ENCODE measurements around the gene PLCB3. TPM values are rescaled to one million over a fixed set of nuclear protein-coding genes. Genes with fewer than 3 reads are reported as not detected.
A peak's percentile ranks its signal among the peaks of the same experiment; 100 is the strongest.
"Not testable (repeated sequence)": the region's sequence is repeated elsewhere in the genome, so short reads cannot be mapped to it uniquely, and the experiment has no call there.

The PLCB3 gene
- total RNA-seq, 2 experiments from 2014 or later: 4.4 to 4.7 TPM

DNA sequence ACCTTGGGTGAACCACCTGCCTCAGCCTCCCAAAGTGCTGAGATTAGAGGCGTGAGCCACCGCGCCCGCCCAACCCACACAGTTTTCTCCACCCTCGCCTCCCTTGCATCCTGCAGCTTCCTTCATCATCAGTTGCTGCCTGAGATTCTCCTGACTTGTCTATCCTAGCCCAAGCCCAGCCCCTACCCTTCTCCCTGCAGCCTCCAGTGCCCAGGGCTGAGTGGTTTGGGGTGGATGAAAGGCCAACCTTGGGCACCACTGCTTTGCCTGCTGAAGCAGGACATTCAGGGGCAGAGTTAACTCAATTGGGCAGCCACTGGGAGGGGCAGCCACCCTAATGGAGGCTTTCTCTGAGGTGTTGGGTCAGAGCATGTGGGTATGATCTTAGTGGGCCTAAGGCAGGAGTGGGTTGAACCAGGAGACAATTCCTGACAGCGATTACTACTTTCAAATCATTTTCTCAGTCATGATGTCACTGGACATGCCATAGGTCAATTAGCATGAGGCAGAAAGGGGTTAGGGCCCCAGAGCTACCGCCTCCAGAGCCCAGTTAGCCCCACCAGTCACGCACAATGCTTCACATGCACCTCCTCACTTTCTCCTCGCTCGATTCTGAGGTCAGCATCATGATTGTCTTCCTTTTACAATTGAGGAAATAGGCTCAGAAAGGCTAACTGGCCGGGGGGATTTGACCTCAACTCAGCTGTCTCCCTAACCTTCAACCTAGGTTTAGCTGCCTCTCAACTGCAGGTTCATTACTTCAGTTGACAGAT lies 11.5 kb upstream of the PLCB3 start:
- H3K4me3 Mint-ChIP-seq: peak overlapping the region; percentile 92
- peaks cover 23% of the 10 kb centered on the region for H3K36me3 Mint-ChIP-seq (ENCODE audit: low read depth)
- H3K27me3 Mint-ChIP-seq (ENCODE audit: low read depth): no peaks in the 10 kb centered on the region
- no peaks in the 10 kb centered on the region for H3K9me3 Mint-ChIP-seq
- H3K4me1 Mint-ChIP-seq (ENCODE audit: low read depth): peaks cover 37% of the 10 kb centered on the region
- DNase-seq: peak; percentile 40
- CTCF ChIA-PET: interaction anchor here (2.7 kb wide), 1 partner anchor 61 kb away, joined by 6 read pairs; the partner anchor contains the start of gene CATSPERZ
- peak overlapping the region; percentile 98 for H3K27ac Mint-ChIP-seq
- intact Hi-C loops (cut with micrococcal nuclease): loop anchor here (2.0 to 10.0 kb wide), 4 partner anchors 45 to 845 kb away; partner anchors contain the start of genes BAD, CDCA5, EHD1 and GPR137

DNA sequence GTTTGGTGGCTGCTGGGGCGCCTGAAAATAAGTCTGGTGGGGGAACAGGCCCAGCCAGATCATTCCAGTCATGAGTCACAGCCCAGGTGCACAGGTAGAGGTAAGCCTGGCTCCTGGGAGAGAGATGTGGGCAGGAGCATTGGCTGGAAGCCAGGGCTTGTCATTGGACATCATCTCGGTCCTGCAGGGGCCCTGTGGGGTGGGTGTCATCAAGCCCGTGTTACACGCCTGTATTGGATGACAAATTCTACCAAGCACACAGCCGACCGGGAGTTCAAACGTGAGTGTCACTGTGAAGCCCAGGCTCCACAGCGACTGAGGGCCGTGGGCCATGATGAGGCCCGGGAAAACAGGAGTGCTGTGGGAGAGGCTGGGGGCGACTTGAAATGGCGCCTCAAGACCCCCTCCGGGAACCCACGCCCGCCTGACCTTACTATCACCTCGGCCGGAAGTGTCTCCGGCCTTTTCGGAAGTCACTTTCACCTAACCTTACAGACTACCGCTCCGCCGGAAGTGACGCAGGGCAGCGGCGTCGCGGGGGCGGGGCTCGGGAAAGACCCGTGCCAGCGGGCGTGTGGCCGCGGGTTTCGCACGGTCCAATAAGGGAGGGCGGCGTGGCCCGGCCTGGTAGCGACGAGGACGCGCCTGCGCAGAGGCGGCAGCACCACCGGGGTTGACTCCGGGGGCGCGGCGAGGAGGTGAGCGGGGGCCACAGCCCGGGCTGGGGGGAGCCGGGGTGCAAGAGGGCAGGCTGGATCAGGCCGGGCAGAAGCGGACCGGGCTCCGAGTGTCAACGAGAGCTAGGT lies 10.7 kb upstream of the PLCB3 start, which contains the start of gene FKBP2:
Gene FKBP2, plus strand, starts transcription at position 661 of the 806 bp plus-strand sequence. CDS start 1,293 bp downstream, outside the sequence.
- Mint-ChIP-seq H3K27ac (peak within 1 kb of the TSS; percentile 98), H3K4me3 (peak within 1 kb of the TSS; percentile 92), H3K9me3 (no peaks in the 10 kb centered on the region), H3K36me3 (ENCODE audit: low read depth) (peaks cover 22% of the 10 kb centered on the region), H3K27me3 (ENCODE audit: low read depth) (no peaks in the 10 kb centered on the region), H3K4me1 (ENCODE audit: low read depth) (peaks cover 35% of the 10 kb centered on the region)
- intact Hi-C loops (cut with micrococcal nuclease): loop anchor here (1.0 to 10.0 kb wide), 11 partner anchors 10 to 844 kb away; partner anchors contain the start of genes BAD, CDCA5, DNAJC4 and EHD1
- peak; percentile 97 for DNase-seq
- CTCF ChIA-PET: interaction anchor here (0.9 to 1.4 kb wide), 3 partner anchors 33 to 77 kb away, joined by 4 to 7 read pairs (median 4); partner anchors contain the start of gene PRDX5

DNA sequence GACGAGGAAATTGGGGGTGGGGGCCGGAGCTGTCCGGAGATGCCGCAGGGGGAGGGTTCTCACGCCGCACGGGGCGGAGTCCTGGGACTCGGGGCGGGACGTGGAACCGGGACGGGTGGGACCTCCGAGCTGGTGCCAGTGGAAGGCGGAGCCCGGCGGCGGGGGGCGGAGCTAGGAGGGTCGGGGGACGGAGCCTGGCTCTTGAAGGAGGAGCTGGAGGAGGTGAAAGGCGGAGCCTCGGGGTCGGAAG lies 10.2 kb upstream of the PLCB3 start:
- Mint-ChIP-seq H3K27me3 (ENCODE audit: low read depth) (no peaks in the 10 kb centered on the region), H3K36me3 (ENCODE audit: low read depth) (peaks cover 22% of the 10 kb centered on the region), H3K4me3 (peak overlapping the region; percentile 92), H3K27ac (peak overlapping the region; percentile 98), H3K4me1 (ENCODE audit: low read depth) (peaks cover 33% of the 10 kb centered on the region), H3K9me3 (no peaks in the 10 kb centered on the region)
- peak; percentile 100 for DNase-seq
- intact Hi-C loops (cut with micrococcal nuclease): loop anchor here (1.0 to 10.0 kb wide), 11 partner anchors 11 to 844 kb away; partner anchors contain the start of genes BAD, CDCA5, DNAJC4 and EHD1
- CTCF ChIA-PET: interaction anchor here (0.9 to 1.4 kb wide), 3 partner anchors 34 to 77 kb away, joined by 4 to 7 read pairs (median 4); partner anchors contain the start of gene PRDX5

DNA sequence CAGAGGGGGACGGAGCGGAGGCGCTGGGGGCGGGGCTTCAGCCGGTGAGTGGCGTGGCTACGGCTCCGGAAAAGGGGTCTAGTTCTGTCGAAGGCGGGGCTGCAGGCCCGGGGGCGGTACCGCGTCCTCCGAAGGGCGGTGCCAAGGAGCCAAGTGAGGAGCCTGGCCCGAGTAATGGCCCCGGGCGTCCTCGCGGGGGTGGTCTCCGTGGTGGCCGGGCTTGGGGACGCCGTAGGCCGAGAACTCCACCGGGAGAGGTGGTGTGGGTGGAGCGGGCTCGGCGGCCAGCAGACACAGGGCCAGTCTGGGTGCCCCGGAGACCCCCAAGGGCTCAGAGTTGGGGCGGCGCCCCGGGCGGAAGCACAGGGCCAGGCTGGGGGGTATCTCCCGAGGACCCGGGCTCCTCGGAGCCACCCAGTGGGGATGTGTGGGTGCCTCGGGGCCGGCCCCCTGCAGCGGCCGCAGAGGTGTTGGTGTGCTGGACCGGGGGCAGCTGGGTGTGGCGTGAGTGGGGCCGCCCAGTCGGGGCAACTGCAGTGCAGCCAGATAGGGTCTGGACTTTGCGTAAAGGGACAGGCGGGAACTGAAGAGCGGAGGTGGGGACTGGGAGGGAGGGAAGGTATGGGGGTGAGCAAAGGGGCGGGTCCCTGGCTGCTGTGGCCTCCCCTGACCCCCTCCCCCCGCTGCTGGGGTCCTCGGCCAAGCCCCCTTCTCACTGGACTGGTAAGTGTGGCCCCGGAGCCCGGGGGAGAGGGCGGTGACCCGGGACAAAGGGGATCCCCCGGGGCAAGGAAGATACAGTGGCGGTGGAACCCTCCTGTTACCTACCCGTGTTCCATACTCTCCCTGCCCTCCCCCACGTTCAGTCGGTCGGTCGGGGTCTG lies 9.6 kb upstream of the PLCB3 start:
- H3K27me3 Mint-ChIP-seq (ENCODE audit: low read depth): no peaks in the 10 kb centered on the region
- intact Hi-C loops (cut with micrococcal nuclease): loop anchor here (1.0 to 10.0 kb wide), 11 partner anchors 11 to 843 kb away; partner anchors contain the start of genes BAD, CDCA5, DNAJC4 and EHD1
- H3K9me3 Mint-ChIP-seq: no peaks in the 10 kb centered on the region
- H3K4me1 Mint-ChIP-seq (ENCODE audit: low read depth): peaks cover 33% of the 10 kb centered on the region
- peaks cover 22% of the 10 kb centered on the region for H3K36me3 Mint-ChIP-seq (ENCODE audit: low read depth)
- peak overlapping the region; percentile 98 for H3K27ac Mint-ChIP-seq
- peak overlapping the region; percentile 92 for H3K4me3 Mint-ChIP-seq
- CTCF ChIA-PET: interaction anchor here (0.9 to 1.4 kb wide), 4 partner anchors 10 to 76 kb away, joined by 4 to 7 read pairs (median 5); partner anchors contain the start of genes PLCB3 and PRDX5
- DNase-seq: no peak

DNA sequence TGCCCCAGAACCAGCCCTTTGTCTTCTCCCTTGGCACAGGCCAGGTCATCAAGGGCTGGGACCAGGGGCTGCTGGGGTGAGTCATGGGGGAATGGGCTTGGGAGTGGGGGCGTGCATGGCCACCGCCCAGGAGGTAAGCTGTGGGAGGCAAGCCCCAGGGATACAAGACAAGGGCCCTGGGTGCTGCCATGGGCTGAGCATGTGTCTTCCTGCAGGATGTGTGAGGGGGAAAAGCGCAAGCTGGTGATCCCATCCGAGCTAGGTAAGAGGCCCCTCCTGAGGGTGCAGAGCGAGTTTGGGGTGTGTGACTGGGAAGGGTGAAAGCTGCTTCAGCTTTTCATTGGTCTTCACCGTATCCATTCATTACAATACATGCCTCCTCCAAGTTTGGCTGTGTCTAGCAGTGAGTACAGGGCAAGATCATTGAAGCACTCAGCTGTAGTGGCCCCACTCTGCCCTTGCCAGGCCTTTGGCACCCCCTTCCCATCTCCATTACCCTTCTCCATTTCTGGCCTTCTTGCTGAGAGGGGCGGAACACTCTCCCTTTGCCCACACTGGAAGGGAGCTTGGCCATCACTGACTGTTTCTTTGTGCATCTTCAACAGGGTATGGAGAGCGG lies 8.0 kb upstream of the PLCB3 start:
- H3K9me3 Mint-ChIP-seq: no peaks in the 10 kb centered on the region
- peak overlapping the region; percentile 71 for H3K27ac Mint-ChIP-seq
- peak overlapping the region; percentile 92 for H3K4me3 Mint-ChIP-seq
- peaks cover 29% of the 10 kb centered on the region for H3K4me1 Mint-ChIP-seq (ENCODE audit: low read depth)
- no peaks in the 10 kb centered on the region for H3K27me3 Mint-ChIP-seq (ENCODE audit: low read depth)
- H3K36me3 Mint-ChIP-seq (ENCODE audit: low read depth): peaks cover 21% of the 10 kb centered on the region
- CTCF ChIA-PET: interaction anchor here (1.3 to 1.8 kb wide), 4 partner anchors 9 to 61 kb away, joined by 5 to 7 read pairs (median 6); partner anchors contain the start of genes CATSPERZ and PLCB3
- intact Hi-C loops (cut with micrococcal nuclease): loop anchor here (5.0 to 10.0 kb wide), 2 partner anchors 634 to 841 kb away; partner anchors contain the start of genes CDCA5, EHD1 and ZFPL1
- no peak for DNase-seq

DNA sequence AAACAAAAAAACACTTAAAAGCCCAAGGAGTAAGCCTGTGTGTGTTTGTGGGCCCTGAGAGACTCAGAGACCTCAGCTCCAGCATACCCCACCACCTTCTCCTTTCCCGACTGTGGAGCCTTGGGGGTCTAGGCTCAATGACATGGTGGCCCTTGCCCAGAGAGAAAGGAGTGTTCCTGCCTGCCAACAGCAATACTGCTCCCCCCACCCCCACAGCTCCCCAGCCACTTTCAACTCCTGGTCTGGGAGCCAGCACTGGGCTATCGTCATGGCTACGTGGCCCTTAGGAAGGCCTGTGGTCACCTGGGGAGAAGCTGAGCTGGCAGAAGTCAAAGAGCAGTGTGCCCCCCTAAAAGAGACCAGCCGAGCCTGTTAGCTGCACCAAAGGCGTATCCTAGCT lies 7.2 kb upstream of the PLCB3 start:
- peak overlapping the region; percentile 71 for H3K27ac Mint-ChIP-seq
- H3K9me3 Mint-ChIP-seq: no peaks in the 10 kb centered on the region
- peaks cover 21% of the 10 kb centered on the region for H3K36me3 Mint-ChIP-seq (ENCODE audit: low read depth)
- CTCF ChIA-PET: interaction anchor here (1.6 to 1.8 kb wide), 3 partner anchors 39 to 60 kb away, joined by 5 to 7 read pairs (median 6); partner anchors contain the start of gene CATSPERZ
- intact Hi-C loops (cut with micrococcal nuclease): loop anchor here (5.0 to 10.0 kb wide), 2 partner anchors 633 to 841 kb away; partner anchors contain the start of genes CDCA5, EHD1 and ZFPL1
- H3K27me3 Mint-ChIP-seq (ENCODE audit: low read depth): no peaks in the 10 kb centered on the region
- H3K4me1 Mint-ChIP-seq (ENCODE audit: low read depth): peaks cover 29% of the 10 kb centered on the region
- no peak for DNase-seq
- peak overlapping the region; percentile 6 for H3K4me3 Mint-ChIP-seq

DNA sequence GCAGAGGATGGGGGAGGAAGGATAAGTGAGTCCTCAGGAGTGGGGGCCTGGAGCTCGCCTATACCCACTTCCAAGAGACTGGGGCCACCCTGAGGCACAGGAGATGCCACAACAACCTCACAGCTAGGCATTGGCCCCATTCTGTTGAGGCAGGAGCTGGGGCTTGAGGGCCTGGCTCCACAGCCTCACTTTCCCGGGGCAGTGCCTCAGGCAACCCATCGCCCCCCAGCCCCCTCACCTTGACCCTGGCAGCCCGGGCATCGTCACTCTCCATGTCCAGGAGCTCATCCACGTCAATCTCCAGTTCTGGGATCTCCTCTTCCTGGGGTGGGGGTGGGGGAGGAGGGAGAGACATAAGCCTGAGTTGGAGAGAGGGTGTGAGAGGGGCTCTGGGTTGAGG lies 6.4 kb upstream of the PLCB3 start:
- peaks cover 25% of the 10 kb centered on the region for H3K4me1 Mint-ChIP-seq (ENCODE audit: low read depth)
- H3K36me3 Mint-ChIP-seq (ENCODE audit: low read depth): peaks cover 18% of the 10 kb centered on the region
- DNase-seq: no peak
- intact Hi-C loops (cut with micrococcal nuclease): loop anchor here (5.0 to 10.0 kb wide), 2 partner anchors 632 to 840 kb away; partner anchors contain the start of genes CDCA5, EHD1 and ZFPL1
- CTCF ChIA-PET: interaction anchor here (0.8 to 1.9 kb wide), 3 partner anchors 27 to 59 kb away, joined by 3 to 6 read pairs (median 4); no protein-coding TSS in a partner anchor
- peak overlapping the region; percentile 91 for H3K27ac Mint-ChIP-seq
- no peaks in the 10 kb centered on the region for H3K27me3 Mint-ChIP-seq (ENCODE audit: low read depth)
- no peaks in the 10 kb centered on the region for H3K9me3 Mint-ChIP-seq
- peak overlapping the region; percentile 95 for H3K4me3 Mint-ChIP-seq

DNA sequence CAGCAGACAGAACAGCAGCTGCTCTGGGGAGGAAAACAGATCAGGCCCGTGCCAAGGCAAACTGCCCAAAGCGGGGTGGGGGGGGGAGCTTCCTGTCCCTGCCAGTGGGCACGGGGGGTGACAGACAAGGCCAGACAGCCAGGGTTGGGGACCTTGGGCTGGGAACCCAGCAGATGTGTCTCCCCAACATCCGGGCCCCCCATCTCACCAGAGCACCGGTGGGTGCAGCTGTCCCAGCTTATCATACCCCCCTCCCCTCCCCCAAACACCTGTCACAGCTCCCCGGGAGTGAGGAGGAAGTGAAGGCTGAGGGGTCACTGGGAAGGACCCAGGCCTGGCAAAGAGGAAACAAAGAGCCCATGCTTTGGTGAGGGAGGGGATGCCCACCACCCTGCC lies 5.9 kb upstream of the PLCB3 start:
- DNase-seq: peak; percentile 55
- H3K27ac Mint-ChIP-seq: peak overlapping the region; percentile 91
- intact Hi-C loops (cut with micrococcal nuclease): loop anchor here (10.0 kb wide), 1 partner anchor 839 kb away; the partner anchor contains the start of genes CDCA5 and ZFPL1
- peak overlapping the region; percentile 95 for H3K4me3 Mint-ChIP-seq
- no peaks in the 10 kb centered on the region for H3K9me3 Mint-ChIP-seq
- H3K4me1 Mint-ChIP-seq (ENCODE audit: low read depth): peaks cover 23% of the 10 kb centered on the region
- peaks cover 15% of the 10 kb centered on the region for H3K36me3 Mint-ChIP-seq (ENCODE audit: low read depth)
- CTCF ChIA-PET: interaction anchor here (0.8 to 1.9 kb wide), 4 partner anchors 27 to 59 kb away, joined by 3 to 6 read pairs (median 4); no protein-coding TSS in a partner anchor
- no peaks in the 10 kb centered on the region for H3K27me3 Mint-ChIP-seq (ENCODE audit: low read depth)

DNA sequence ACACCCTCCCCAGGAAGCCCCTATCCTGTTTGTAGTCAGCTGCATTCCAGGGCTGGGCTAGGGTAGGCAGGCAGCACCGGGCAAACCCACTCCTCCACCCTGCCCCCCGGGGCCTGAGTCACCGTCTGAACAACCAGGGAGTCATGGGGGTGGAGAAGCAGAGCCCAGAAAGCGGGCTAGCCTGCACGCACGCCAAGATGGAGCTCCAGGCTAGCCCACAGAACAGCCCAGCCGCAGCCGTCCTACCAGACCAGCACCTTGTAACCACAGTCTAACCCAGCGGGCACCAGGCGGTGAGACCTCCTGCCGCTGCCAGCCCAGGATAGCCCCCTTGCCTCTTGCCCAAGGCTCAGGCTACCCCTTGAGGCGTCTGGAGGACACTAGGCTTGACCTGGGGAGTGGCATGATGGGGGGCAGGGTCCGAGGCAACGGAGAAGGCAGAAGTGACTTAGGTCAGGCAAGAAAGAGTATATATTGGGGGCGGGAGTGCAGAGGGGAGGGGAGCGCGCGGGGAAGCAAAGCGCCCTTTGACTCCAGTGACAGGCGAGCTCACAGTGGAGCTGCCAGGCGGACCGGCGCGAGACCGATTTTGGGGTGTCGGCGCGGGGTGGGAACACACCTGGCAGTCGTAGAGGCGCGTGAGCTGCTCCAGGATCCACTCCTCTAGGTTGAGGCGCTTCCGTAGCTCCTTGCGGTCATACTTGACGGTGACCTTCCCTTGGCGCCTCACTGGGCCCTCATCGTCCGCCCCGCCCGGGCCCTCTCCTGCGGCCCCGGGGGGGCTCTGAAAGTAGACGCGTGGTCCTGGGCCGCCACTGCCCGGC lies 5.3 kb upstream of the PLCB3 start:
- DNase-seq: peak; percentile 91
- Mint-ChIP-seq H3K4me3 (peak overlapping the region; percentile 95), H3K36me3 (ENCODE audit: low read depth) (peaks cover 14% of the 10 kb centered on the region), H3K27me3 (ENCODE audit: low read depth) (no peaks in the 10 kb centered on the region), H3K9me3 (no peaks in the 10 kb centered on the region), H3K4me1 (ENCODE audit: low read depth) (peaks cover 25% of the 10 kb centered on the region), H3K27ac (peak overlapping the region; percentile 91)
- intact Hi-C loops (cut with micrococcal nuclease): loop anchor here (1.0 to 10.0 kb wide), 7 partner anchors 15 to 839 kb away; partner anchors contain the start of genes BAD, CDCA5, DNAJC4 and ESRRA
- CTCF ChIA-PET: interaction anchor here (1.1 to 1.9 kb wide), 4 partner anchors 26 to 58 kb away, joined by 4 to 6 read pairs (median 5); partner anchors contain the start of gene CATSPERZ

DNA sequence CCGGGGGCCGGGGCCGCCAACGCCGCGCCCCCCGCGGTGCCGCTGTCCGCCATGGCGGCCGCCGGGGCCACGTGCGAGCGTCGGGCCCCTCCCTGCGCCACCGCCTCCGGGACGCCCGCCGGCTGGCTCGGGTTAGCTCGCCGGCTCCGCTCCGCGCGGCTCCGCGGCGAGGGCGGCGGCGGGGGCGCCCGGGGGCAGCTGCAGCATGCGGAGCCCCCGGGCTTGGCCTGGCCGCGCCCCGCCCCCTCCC lies 4.8 kb upstream of the PLCB3 start:
- H3K27ac Mint-ChIP-seq; DNase-seq; H3K27me3 Mint-ChIP-seq (ENCODE audit: low read depth); H3K9me3 Mint-ChIP-seq: not testable (repeated sequence)
- Mint-ChIP-seq H3K36me3 (ENCODE audit: low read depth) (peaks cover 14% of the 10 kb centered on the region), H3K4me3 (peak overlapping the region; percentile 78), H3K4me1 (ENCODE audit: low read depth) (peaks cover 25% of the 10 kb centered on the region)
- CTCF ChIA-PET: interaction anchor here (1.1 to 1.9 kb wide), 3 partner anchors 42 to 58 kb away, joined by 5 to 6 read pairs (median 5); partner anchors contain the start of gene CATSPERZ
- intact Hi-C loops (cut with micrococcal nuclease): loop anchor here (1.0 to 10.0 kb wide), 7 partner anchors 16 to 838 kb away; partner anchors contain the start of genes BAD, CDCA5, DNAJC4 and ESRRA
